Measurements from ENCODE around the gene CTCF.
A peak's percentile ranks its signal among the peaks of the same experiment; 100 is the strongest.

CTCF gene

DNA sequence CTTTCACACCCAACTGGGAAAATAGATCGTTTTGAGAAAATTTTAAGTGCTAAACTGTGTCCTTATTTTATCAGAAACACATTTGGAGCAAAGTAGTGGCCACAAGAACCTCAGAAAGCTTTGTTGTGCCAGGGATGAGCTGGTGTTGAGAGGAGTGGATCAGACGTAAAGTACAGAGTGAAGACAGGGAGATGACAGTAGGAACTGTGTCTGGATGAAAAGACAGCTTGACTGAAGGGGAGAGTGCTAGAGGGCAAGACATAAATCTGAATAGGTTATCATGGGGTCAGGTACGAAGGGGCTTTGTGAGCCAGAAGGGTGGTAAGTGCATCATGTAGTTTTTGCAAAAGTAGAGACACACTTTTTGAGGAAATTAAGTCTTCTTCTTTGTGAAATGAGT, 43.3 kb downstream of the CTCF start:
- ATAC-seq: no peak

DNA sequence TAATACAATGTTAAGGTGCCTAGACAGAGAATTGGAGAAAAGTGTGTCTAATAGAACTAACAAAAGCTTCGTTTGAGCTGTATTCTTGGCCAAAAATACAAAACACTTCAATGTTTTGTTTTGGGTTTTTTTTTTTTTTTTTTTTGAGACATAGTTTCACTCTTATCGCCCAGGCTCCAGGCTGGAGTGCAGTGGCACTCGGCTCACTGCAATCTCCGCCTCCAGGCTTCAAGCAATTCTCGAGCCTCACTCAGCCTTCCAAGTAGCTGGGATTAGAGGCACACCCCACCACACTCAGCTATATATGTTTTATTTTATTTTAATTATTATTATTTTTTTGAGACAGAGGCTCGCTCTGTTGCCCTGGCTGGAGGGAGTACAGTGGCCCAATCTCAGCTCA, 44.3 kb downstream of the CTCF start:
- ATAC-seq: no peak

DNA sequence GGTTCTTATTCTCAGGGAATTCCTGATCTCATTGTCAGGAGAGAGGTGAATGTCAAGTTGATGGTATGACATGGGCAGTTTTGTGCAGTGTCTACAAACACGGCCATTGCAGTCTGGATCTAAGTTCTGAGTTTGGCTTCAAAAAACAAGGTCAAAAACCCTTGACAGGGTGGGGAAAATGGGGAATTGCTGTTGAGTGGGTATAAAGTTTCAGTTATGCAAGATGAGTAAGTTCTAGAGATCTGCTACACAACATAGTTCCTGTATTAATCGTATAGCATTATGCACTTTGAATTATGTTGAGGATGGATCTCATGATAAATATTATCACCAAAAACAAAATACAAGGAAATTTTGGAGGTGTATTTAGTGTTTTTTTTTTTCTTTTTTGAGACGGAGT, 46.0 kb downstream of the CTCF start:
- ATAC-seq: peak in 1 of 2 donors; percentile 36

DNA sequence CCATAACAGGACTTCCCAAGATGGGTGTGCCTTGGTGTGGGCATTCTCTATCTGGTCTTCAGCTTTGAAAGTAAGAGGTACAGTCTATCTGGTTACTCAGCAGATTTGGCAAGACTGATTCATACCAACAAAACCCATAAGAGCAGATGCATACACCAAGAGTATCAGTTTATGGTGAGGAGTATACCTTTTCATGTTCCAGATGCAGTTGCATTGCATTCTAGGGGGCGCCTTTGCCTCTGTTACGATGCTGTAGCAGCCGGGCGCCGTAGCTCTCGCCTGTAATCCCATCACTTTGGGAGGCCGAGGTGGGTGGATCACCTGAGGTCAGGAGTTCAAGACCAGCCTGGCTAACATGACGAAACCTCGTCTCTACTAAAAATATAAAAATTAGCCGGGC, 51.5 kb downstream of the CTCF start:
- no peak for ATAC-seq

DNA sequence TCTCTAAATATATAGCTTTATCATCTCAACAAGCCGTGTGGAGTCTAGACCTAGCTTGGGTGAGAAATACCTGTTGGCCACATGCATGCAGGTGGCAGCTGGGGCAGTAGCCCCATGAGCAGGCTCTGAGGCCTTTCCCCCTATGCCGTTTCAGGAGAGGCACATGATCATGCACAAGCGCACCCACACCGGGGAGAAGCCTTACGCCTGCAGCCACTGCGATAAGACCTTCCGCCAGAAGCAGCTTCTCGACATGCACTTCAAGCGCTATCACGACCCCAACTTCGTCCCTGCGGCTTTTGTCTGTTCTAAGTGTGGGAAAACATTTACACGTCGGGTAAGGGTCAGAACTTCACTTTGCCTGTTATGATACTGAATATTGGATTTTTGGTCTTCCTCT, 65.9 kb downstream of the CTCF start:
- ATAC-seq: no peak

DNA sequence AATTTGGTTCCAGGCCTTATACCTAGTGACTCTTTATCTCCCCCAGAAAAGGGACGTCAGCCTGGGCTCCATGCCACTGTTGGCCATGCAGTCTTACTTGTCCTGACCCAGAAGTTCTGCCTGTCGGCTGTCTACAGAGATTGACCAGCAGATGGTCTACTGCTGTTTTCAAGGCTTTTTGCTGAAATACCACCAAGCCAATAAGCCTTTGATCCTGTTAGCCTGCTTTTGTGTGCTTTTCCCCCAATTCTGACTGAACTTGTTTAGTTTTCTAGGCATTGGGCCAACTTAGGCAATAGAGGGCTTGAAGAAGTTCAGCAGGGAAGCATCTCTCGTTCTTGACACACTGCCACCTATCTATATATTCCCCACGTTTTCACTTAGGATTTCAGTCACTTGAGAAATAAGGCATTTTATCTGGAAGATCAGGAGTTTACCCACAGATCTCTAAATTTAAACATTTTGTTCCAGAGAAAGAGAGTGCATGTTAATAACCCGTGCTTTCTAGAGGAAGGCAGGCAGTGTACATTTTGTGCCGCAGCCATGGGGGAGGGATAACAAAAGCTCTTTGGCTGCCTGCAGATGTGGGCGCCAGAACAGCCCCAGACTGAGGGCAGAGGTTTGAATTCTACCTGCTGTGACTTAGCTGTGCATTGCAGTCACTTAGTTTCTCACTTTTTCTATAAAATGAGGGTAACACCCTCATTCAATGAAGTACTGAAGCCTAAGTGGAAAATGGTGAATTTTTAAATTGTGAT, 70.3 kb downstream of the CTCF start:
- no peak for ATAC-seq

DNA sequence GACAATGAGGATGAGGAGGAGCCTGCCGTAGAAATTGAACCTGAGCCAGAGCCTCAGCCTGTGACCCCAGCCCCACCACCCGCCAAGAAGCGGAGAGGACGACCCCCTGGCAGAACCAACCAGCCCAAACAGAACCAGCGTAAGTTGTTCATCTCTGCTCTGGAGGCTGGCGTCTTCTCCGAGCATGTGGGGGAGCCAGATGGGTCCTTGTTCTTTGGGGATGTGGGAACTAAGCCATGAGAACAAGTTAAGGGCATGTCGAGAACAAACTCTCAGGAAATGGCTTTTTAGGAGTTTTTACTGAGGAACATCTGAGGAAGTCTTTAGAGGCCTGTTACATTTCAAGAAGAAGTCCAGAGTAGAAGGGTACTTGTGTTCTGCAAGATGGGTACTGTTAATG, 74.4 kb downstream of the CTCF start:
- ATAC-seq: no peak

DNA sequence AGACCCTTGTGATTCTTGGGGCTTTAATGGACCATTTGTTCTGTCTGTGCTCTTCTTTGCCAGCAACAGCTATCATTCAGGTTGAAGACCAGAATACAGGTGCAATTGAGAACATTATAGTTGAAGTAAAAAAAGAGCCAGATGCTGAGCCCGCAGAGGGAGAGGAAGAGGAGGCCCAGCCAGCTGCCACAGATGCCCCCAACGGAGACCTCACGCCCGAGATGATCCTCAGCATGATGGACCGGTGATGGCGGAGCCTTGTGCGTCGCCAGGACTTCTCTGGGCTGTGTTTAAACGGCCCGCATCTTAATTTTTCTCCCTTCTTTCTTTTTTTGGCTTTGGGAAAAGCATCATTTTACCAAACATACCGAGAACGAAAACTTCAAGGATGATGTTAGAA, 75.3 kb downstream of the CTCF start:
- ATAC-seq: no peak

DNA sequence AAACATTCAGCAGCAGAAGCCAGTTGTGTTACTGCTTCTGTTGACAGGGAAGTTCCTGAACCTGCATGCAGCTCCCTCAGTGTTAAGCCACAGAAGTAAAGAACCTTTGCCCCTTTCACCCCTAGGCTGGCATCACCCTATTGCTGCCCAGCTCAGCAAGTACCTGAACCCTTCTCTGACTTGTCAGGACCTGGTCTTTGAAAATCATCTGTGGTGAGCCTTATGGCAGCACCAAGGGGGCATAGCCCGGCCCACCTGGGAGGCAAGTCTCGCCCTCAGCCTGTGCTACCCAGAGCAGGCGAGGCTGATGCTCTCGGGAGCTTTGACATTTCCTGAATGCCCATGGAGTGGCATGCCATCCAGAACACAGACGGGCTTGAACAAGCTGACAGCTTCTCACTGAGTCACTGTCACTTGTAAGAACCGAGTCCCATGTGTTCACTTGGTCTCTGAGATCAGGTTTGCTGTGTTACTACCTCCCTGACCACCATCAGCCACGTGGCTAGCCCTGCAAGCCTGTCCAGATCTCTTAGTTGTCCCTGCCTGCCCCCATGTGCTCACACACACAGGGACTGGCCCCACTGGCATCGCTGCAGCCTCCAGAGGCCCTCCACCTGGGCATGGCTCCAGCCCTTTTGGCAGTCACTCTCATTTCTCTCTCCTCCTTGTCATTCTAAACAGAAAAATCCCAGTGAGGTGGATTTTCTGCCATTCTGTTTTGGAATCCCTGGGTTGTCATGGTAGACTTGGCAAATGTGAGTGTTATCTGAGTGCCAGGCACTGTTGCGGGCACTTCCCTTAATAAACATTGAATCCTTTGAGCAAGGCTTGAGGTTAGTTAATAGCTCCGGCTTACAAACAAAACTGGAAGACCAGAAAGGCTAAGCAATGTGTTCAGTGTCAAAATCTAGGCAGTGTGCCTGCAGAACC, 79.7 kb downstream of the CTCF start:
- ATAC-seq: no peak

DNA sequence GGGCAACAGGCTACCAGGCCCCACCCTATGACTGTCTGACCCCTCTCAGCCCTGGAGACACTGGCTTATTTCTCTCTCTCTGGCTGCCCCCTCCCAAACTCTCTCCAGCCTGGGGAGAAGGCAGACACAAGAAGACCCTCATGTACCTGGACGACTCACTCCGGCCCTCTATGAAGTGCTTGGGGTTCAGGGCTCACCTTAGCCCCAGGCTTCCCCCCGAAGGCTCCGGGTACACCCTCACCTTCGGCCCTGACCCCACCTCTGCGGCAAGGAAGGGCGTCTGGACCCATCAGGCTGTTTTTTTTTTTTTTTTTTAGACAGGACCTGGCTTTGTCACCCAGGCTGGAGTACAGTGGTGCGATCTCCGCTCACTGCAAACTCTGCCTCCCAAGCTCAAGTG, 81.7 kb downstream of the CTCF start:
- ATAC-seq: no peak

DNA sequence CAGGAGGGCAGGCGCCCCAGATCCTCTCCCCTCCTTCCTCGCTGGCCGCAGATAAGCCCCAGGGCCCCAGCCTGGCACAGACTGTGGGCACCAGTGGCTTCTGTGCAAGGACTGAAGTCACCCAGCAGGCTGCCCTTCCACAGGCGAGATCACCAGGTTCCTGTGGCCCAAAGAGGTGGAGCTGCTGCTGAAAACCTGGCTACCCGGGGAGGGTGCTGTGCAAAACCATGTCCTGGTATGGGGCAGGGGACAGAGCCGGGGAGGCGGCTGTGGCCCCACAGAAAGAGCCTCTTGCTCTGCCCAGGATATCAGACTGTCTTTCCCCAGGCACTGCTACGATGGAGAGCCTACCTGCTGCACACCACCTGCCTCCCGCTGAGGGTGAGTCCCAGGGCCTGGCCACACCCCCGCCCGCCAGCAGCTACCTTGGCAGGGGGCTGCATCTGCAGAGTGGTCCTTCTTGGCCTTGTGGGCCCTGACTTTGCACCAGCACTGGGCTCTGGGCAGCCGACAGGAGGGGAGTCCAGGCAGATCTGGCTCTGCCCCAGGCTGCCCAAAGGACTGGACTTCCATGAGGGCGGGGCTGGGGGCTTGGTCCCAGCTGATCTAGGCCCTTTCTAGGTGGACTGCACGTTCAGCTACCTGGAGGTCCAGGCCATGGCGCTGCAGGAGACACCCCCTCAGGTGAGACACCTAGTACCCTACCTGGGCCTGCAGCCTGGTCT, 83.2 kb downstream of the CTCF start:
- ATAC-seq: peak in 1 of 2 donors; percentile 5

DNA sequence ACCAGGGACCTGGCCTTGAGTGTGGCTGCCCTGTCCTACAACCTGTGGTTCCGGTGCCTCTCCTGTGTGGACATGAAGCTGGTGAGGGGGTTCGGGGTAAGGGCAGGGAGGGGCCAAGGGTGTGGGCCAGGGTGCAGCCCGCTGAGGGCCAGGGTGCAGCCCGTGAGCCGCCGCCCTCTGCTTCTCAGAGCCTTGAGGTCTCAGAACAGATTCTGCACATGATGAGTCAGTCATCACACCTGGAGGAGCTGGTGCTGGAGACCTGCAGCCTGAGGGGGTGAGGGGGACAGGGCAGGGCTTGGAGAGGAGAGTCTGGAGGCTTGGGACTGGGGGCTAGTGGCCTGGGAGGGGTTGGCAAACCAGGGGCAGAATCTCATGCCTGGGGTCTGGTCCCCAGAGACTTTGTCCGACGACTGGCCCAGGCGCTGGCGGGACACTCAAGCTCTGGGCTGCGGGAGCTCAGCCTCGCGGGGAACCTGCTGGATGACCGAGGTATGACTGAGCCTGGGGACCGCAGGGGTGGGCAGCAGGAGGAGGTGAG, 84.9 kb downstream of the CTCF start:
- ATAC-seq: no peak

DNA sequence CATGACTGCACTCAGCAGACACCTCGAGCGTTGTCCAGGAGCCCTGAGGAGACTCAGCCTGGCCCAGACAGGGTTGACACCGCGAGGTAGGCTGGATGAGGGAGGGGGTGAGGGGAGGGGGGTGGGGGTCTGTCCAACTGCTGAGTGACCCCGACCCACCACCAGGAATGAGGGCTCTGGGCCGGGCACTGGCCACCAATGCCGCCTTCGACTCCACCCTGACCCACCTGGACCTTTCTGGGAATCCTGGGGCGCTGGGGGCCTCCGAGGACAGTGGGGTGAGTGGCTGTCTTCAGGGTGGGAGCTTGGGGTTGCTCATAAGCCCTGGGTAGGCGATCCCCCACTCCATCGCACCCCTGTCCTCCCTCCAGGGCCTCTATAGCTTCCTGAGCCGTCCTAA, 85.4 kb downstream of the CTCF start:
- no peak for ATAC-seq

DNA sequence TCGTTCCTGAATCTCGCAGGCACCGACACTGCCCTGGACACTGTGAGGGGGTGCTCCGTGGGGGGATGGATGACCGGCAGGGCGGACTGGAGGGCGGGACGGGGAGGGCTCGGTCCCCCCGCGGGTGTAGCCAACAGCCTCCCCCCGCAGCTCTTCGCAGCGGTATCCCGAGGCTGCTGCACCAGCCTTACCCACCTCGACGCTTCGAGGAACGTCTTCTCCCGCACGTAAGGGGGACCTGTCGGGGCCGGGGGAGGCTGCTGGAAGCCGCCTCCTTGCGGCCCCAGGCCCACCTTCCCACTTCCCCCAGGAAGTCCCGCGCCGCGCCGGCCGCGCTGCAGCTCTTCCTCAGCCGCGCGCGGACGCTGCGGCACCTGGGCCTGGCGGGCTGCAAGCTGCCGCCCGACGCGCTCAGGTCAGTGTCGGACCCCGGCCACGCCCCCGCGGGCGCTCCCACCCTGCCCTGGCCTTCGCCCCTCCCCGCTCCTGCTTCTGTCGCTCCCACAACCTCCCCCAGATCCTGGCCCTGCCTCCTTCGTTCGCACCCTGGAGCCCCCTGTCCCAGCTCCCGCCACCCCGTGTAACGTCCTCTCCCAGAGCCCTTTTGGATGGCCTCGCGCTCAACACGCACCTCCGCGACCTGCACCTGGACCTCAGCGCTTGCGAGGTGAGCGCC, 85.9 kb downstream of the CTCF start:
- ATAC-seq: no peak

DNA sequence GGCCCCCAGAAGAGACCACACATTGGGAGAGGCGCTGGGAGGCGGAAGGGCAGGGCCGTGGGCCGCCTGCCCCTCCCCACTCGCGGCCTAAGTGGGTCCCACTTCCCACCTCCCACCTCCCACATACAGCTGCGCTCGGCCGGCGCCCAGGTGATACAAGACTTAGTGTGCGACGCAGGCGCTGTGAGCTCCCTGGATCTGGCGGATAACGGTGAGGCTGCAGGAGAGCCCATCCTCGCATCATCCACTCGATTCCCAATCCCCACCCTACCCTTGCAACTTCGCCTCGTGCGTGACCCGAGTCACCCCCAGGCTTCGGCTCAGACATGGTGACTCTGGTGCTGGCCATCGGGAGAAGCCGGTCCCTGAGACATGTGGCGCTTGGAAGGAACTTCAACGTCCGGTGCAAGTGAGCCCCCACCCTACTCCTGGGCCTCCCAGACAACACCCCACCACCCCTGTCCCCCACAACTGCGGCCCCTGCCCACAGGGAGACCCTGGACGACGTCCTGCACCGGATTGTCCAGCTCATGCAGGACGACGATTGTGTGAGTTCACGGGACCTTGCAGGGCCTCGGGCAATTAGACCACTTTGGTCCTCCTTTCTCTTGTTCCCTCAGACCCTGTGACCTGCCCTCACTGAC, 86.6 kb downstream of the CTCF start:
- ATAC-seq: no peak

DNA sequence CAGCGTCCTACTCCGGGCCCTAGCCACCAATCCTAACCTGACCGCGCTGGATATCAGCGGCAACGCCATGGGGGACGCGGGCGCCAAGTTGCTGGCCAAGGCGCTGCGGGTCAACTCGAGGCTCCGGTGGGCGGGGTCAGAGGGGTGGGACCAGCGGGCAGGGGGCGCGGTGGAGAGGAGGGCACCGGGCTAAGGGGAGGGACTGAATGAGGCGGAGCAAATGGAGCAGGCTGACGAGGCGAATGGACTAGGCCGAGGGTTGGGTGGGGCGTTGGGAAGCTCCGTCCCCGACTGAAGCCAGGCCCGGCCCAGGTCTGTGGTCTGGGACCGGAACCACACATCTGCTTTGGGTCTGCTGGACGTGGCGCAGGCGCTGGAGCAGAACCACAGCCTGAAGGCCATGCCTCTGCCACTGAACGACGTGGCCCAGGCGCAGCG, 87.2 kb downstream of the CTCF start:
- no peak for ATAC-seq

DNA sequence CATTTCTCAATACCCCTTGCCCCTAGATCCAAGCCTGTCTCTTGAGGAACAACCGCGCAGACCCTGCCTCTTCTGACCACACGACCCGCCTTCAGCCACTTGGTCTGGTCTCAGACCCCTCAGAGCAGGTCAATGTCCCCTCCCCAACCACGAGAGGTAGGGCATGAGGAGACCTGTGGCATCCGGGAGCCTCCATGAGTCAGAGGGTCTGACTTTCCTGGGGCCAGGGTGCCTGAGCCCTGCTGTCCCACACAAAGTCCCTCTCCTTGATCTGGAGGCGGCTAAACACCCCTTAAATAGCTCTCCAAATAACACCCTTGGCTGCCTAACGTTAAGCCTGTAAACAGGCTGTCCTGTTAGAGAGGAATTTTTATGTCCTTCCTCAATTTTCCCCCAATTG, 87.7 kb downstream of the CTCF start:
- no peak for ATAC-seq

DNA sequence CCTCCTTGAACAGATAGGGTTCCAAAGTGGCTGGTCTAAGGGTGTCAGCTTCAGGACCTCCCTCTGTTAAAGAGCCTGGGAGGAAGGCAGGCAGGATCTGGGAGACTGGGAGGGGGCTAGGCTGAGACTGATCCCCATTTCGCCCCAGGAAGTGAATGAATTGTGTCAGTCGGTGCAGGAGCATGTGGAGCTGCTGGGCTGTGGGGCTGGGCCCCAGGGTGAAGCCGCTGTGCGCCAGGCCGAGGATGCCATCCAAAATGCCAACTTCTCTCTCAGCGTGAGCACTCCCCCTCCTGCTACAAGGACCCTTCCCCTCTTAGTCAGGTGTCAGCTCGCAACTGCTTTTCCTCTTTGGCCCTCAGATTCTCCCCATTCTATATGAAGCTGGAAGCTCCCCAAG, 88.7 kb downstream of the CTCF start:
- ATAC-seq: no peak

DNA sequence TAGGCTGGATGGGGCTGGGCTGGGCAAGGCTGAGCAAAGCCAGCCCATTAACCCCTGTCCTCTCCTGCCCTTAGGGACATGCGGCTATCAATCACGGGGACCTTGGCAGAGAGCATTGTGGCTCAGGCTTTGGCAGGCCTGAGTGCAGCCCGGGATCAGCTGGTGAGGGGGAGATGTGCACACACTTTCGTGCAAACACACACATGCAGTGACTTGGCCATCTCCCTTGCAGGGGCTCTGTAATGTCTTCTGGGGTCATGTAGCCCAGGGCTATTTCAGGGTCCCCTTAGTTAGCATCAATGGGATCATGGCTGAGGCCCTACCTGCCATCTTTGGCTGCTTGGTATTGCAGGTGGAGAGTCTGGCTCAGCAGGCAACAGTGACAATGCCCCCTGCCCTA, 89.5 kb downstream of the CTCF start:
- no peak for ATAC-seq

DNA sequence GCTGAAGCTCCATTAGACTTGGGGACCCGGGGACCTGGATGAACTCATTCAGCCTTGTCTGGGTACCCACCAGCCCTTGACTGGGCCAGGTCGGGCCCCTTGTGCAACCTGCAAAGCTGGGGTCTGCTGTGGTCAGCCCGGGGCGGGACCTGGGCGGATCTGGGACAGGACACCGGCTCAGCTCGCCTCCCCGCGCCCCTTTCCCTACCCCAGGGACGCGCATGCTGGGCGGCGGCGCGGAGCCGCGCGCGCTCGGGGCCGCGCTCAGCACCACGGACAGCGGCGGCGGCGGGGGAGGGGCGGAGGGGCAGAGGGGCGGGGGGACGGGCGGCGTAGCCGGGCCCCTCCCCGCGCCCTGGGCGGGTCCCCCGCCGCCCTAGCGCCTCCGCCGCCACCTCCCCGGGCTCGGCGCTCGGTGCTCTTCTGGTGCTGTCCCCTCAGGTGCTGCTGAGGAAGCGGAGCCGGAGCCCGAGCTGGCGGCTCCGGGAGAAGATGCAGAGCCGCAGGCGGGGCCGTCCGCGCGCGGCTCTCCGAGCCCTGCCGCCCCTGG, 90.3 kb downstream of the CTCF start:
- ATAC-seq: no peak

DNA sequence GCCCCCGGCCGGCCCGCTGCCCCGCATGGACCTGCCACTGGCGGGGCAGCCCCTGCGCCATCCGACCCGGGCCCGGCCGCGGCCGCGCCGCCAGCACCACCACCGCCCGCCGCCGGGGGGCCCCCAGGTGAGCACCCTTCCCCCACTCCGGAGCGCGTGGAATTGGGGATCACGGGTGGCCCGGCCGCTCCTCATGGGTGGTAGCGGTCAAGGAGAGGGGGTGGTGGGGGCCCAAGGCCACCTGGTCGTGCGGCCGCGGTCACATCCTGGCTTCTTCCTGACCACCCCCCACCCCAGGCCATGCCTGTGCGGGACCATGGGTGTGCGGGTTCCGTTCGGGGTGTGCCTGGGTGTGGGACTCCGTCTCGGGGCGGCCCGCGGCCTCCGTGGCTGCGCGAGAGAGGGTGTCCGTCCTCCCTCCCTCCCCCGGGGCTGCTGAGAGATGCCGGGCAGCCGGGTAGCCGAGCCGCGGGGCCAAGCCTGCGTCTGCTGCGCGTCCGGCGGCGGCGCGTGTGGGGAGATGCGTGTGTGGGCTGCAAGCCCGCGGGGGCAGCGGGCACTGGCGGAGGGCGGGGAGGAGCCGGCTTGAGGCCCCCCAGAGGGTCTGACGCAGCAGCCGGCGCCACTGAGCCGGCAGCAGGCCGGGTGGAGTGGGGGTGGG, 90.9 kb downstream of the CTCF start:
- no peak for ATAC-seq

Data from activated CD4-positive, CD25-positive, alpha-beta regulatory T cell treated with anti-CD3 and anti-CD28 coated beads, Interleukin-2, amount 50 U/mL, for 24 hours (primary cell).